Gastrocnemius medialis (tissue), 4 donors: Measurements from ENCODE around the gene FGD4. TPM values are rescaled to one million over a fixed set of nuclear protein-coding genes. Genes with fewer than 3 reads are reported as not detected.
"Not testable (repeated sequence)": the region's sequence is repeated elsewhere in the genome, so short reads cannot be mapped to it uniquely, and the experiment has no call there.

ENCODE experiments used
- ATAC-seq, 2 donors: fragments of 150-250 bp; one replicate each; pipeline ENCODE4 v1.9.1; 2016
- DNase-seq, 2 donors: peaks; one replicate each; pipeline ENCODE4 v3.0.0-alpha.2; 2019
- H3K27ac ChIP-seq, 4 donors: fragments of 200-600 bp; sonication (generic); 1 replicate in 1 of 4; 2 replicates in 3 of 4; pipeline ENCODE4 v1.5.1; 2016 to 2018; ENCODE audit warnings: mild to moderate bottlenecking in 2 of 4, moderate library complexity in 1 of 4
- H3K27me3 ChIP-seq, 3 donors: fragments of 200-600 bp; sonication (generic) in 2 of 3; 1 replicate in 1 of 3; 2 replicates in 2 of 3; pipeline versions ENCODE4 v1.5.1 to v1.6.0; 2016 to 2019; ENCODE audit warnings: mild to moderate bottlenecking in 1 of 3, moderate library complexity in 1 of 3
- H3K36me3 ChIP-seq, 2 donors: fragments of 200-600 bp; sonication (generic) in 1 of 2; one replicate each; pipeline ENCODE4 v1.5.1; 2017 to 2018
- H3K4me1 ChIP-seq, 2 donors: fragments of 200-600 bp; sonication (generic) in 1 of 2; one replicate each; pipeline ENCODE4 v1.5.1; 2016 to 2017; ENCODE audit warnings: mild to moderate bottlenecking in 2 of 2
- H3K4me3 ChIP-seq, 4 donors: fragments of 200-600 bp; sonication (generic) in 3 of 4; 1 replicate in 1 of 4; 2 replicates in 3 of 4; pipeline ENCODE4 v1.5.1; 2016 to 2019; ENCODE audit warnings: mild to moderate bottlenecking in 2 of 4
- H3K9me3 ChIP-seq, 3 donors: fragments of 200-600 bp; sonication (generic) in 2 of 3; 1 replicate in 1 of 3; 2 replicates in 2 of 3; pipeline ENCODE4 v1.5.1; 2016 to 2019
- CTCF ChIP-seq, 5 experiments: fragments of 450-650 bp in 3 of 5; fragments of 200-600 bp in 2 of 5; sonication (generic) in 2 of 5; IDR thresholded peaks in 4 of 5; conservative IDR thresholded peaks in 1 of 5; 1 replicate in 4 of 5; 2 replicates in 1 of 5; pipeline ENCODE4 v1.5.1; 2016 to 2019; ENCODE audit warnings: antibody characterized with exemption in 5 of 5, mild to moderate bottlenecking in 3 of 5, moderate library complexity in 3 of 5
- POLR2A ChIP-seq, 2 donors: fragments of 450-650 bp; IDR thresholded peaks; one replicate each; pipeline ENCODE4 v1.6.1; 2017; ENCODE audit warnings: antibody characterized with exemption in 2 of 2, mild to moderate bottlenecking in 2 of 2, moderate library complexity in 2 of 2
- in situ Hi-C, 4 donors: fragments of 200-750 bp; cut with MboI; loops; one replicate each; pipeline versions ENCODE4 v1.15.0 to v1.8.0; 2017; ENCODE audit warnings: low sequenced_read_pairs in 4 of 4
- intact Hi-C: fragments of 100-400 bp; cut with DNase I; formaldehyde crosslinking; loops from one replicate; pipeline ENCODE4 v1.15.1; 2023; ENCODE audit warnings: low total_unique reads
- total RNA-seq, 4 donors: library from RNA; depleted of rRNA; stranded (reverse); fragments of >200 nt; gene quantifications; one replicate each; pipeline versions ENCODE4 v1.1.0 to v1.2.3, GENCODE V29; 2016

FGD4 gene
- total RNA-seq, 4 donors from 2014 or later, result 18.8 to 60.3 (median 40.8) TPM

GRCh38 chr12:32532951-32533350, 133.6 kb downstream of the FGD4 start:
- intact Hi-C loops, result no loop called here
- no peak for TF ChIP-seq CTCF (IDR thresholded peaks at IDR 0.05 in 4 of 5, conservative IDR thresholded peaks at IDR 0.05 in 1 of 5)
- no peak for TF ChIP-seq POLR2A (IDR thresholded peaks at IDR 0.05)

GRCh38 chr12:32533506-32533905, 134.1 kb downstream of the FGD4 start:
- H3K27ac ChIP-seq, result peak overlapping the region; percentile 71 to 92 (median 80)
- H3K27me3 ChIP-seq, ATAC-seq, H3K36me3 ChIP-seq, H3K9me3 ChIP-seq, in situ Hi-C loops, intact Hi-C loops, DNase-seq: not testable (repeated sequence)
- peak overlapping the region in 1 of 4 donors; percentile 58 for H3K4me3 ChIP-seq
- H3K4me1 ChIP-seq, result peaks cover 53 to 72% of the 10 kb centered on the region in 2 donors

More at GRCh38 chr12:32532951-32533350, 133.6 kb downstream of the FGD4 start:
- Histone ChIP-seq H3K4me3 (no peak overlapping the region), H3K27me3 (no peaks in the 10 kb centered on the region), H3K9me3 (no peaks in the 10 kb centered on the region), H3K36me3 (no peaks in the 10 kb centered on the region), H3K4me1 (peaks cover 48 to 68% of the 10 kb centered on the region in 2 donors), H3K27ac (peak overlapping the region; percentile 71 to 92 (median 80))
- in situ Hi-C loops, result no loop called here
- DNase-seq (no peak), ATAC-seq (no peak)

- peak; percentile 79 to 85 for DNase-seq
- no peak for TF ChIP-seq CTCF (IDR thresholded peaks at IDR 0.05 in 4 of 5, conservative IDR thresholded peaks at IDR 0.05 in 1 of 5)
- TF ChIP-seq POLR2A (IDR thresholded peaks at IDR 0.05), result peak; percentile 64 to 74
- Histone ChIP-seq H3K27me3 (no peaks in the 10 kb centered on the region), H3K4me3 (peak overlapping the region; percentile 49 to 62 (median 58)), H3K27ac (peak overlapping the region; percentile 71 to 92 (median 80)), H3K36me3 (no peaks in the 10 kb centered on the region), H3K4me1 (peaks cover 56 to 72% of the 10 kb centered on the region in 2 donors), H3K9me3 (no peaks in the 10 kb centered on the region)
- peak; percentile 88 to 91 for ATAC-seq
- intact Hi-C loops (loop anchor here (1.0 to 2.0 kb wide), 4 partner anchors 29 to 135 kb away; partner anchors contain the start of gene FGD4), in situ Hi-C loops (no loop called here)
Observed at GRCh38 chr12:32533971-32534590, 134.7 kb downstream of the FGD4 start.

- no peaks in the 10 kb centered on the region for H3K9me3 ChIP-seq
- H3K27ac ChIP-seq, result peak overlapping the region; percentile 71 to 92 (median 80)
- TF ChIP-seq CTCF (IDR thresholded peaks at IDR 0.05 in 4 of 5, conservative IDR thresholded peaks at IDR 0.05 in 1 of 5), result no peak
- no peak for TF ChIP-seq POLR2A (IDR thresholded peaks at IDR 0.05)
- no peaks in the 10 kb centered on the region for H3K36me3 ChIP-seq
- H3K4me1 ChIP-seq, result peaks cover 56 to 76% of the 10 kb centered on the region in 2 donors
- intact Hi-C loops, result loop anchor here (1.0 to 5.0 kb wide), 6 partner anchors 30 to 1488 kb away; partner anchors contain the start of genes ALG10, DNM1L and FGD4
- peak overlapping the region; percentile 49 to 62 (median 58) for H3K4me3 ChIP-seq
- no peaks in the 10 kb centered on the region for H3K27me3 ChIP-seq
- in situ Hi-C loops, result no loop called here
- ATAC-seq (no peak), DNase-seq (no peak)
Observed at GRCh38 chr12:32534698-32535097, 135.3 kb downstream of the FGD4 start.

- Histone ChIP-seq H3K27me3 (no peaks in the 10 kb centered on the region), H3K27ac (peak overlapping the region; percentile 71 to 92 (median 80)), H3K4me1 (peaks cover 59 to 74% of the 10 kb centered on the region in 2 donors), H3K36me3 (no peaks in the 10 kb centered on the region), H3K9me3 (no peaks in the 10 kb centered on the region), H3K4me3 (peak overlapping the region; percentile 49 to 62 (median 58))
- intact Hi-C loops, result loop anchor here (1.0 to 5.0 kb wide), 4 partner anchors 31 to 1487 kb away; partner anchors contain the start of genes ALG10 and DNM1L
- peak; percentile 83 to 84 for DNase-seq
- in situ Hi-C loops, result no loop called here
- peak; percentile 39 to 58 for TF ChIP-seq POLR2A (IDR thresholded peaks at IDR 0.05)
- TF ChIP-seq CTCF (IDR thresholded peaks at IDR 0.05 in 4 of 5, conservative IDR thresholded peaks at IDR 0.05 in 1 of 5), result no peak
- peak; percentile 70 to 84 for ATAC-seq
Observed at GRCh38 chr12:32535288-32535999, 136.1 kb downstream of the FGD4 start.
